AG04450 (cell line): Measurements from ENCODE around the gene MTNR1B. TPM values are rescaled to one million over a fixed set of nuclear protein-coding genes. Genes with fewer than 3 reads are reported as not detected.

Source experiments
- CTCF ChIA-PET: fragments of 300-600, 350-600 bp; formaldehyde crosslinking; extraction: SDS; loops from one replicate; lab custom pipeline; 2022; ENCODE audit warnings: antibody characterized with exemption, inconsistent platforms; lab: Charles Lee
- POLR2A ChIA-PET: fragments of 350-600 bp; formaldehyde crosslinking; extraction: SDS; loops from one replicate; lab custom pipeline; 2021; ENCODE audit warnings: antibody characterized with exemption, inconsistent platforms; lab: Yijun Ruan, JAX
- DNase-seq: peaks from one replicate; pipeline ENCODE4 v3.0.0-alpha.2; 2011; ENCODE audit warnings: low read depth, low spot score
- H3K27ac ChIP-seq: one replicate; pipeline ENCODE4 v1.5.1; 2012; ENCODE audit warnings: low read depth, low read length, control low read depth
- H3K27me3 ChIP-seq: one replicate; pipeline ENCODE4 v1.6.0; 2012; ENCODE audit warnings: low read length; ENCODE audit not compliant: control insufficient read depth, insufficient read depth
- H3K4me3 ChIP-seq: 2 replicates; pipeline ENCODE4 v1.5.1; 2011; ENCODE audit warnings: mild to moderate bottlenecking, low read depth, low read length, control low read depth
- H3K9me3 ChIP-seq: 2 replicates; pipeline ENCODE4 v1.5.1; 2012; ENCODE audit warnings: low read length; ENCODE audit not compliant: control insufficient read depth, insufficient read depth
- CTCF ChIP-seq: IDR thresholded peaks from 2 replicates; pipeline ENCODE4 v1.5.1; 2011; ENCODE audit warnings: low read depth, low read length, control low read depth, inconsistent platforms
- polyA plus RNA-seq: library from polyadenylated mRNA; depleted of rRNA; stranded (reverse); fragments of >200 nt; gene quantifications from 2 replicates; pipeline ENCODE4 v1.2.3, GENCODE V29; 2011

MTNR1B gene
- polyA plus RNA-seq, 1 experiment = not detected

GRCh38 chr11:93000511-93001476 is 31.3 kb downstream of the MTNR1B start:
- ChIA-PET CTCF (no interaction called here), POLR2A (no interaction called here)
- no peak for TF ChIP-seq CTCF

GRCh38 chr11:93001806-93002205 is 32.4 kb downstream of the MTNR1B start:
- ChIA-PET POLR2A (no interaction called here), CTCF (interaction anchor here (1.3 kb wide), 1 partner anchor 60 kb away, joined by 5 read pairs; no protein-coding TSS in a partner anchor)
- Histone ChIP-seq H3K9me3 (no peaks in the 10 kb centered on the region), H3K27ac (no peak overlapping the region), H3K4me3 (no peak overlapping the region), H3K27me3 (no peaks in the 10 kb centered on the region)
- no peak for TF ChIP-seq CTCF
- no peak for DNase-seq

More at GRCh38 chr11:93000511-93001476, 31.3 kb downstream of the MTNR1B start:
- H3K4me3 ChIP-seq = no peak overlapping the region
- H3K27me3 ChIP-seq = no peaks in the 10 kb centered on the region
- DNase-seq = peak; percentile 71
- peak overlapping the region; percentile 85 for H3K27ac ChIP-seq
- H3K9me3 ChIP-seq = no peaks in the 10 kb centered on the region

- Histone ChIP-seq H3K27me3 (no peaks in the 10 kb centered on the region), H3K9me3 (no peaks in the 10 kb centered on the region), H3K27ac (no peak overlapping the region), H3K4me3 (no peak overlapping the region)
- no peak for DNase-seq
- CTCF ChIA-PET = interaction anchor here (1.3 kb wide), 1 partner anchor 60 kb away, joined by 5 read pairs; no protein-coding TSS in a partner anchor
- POLR2A ChIA-PET = no interaction called here
- no peak for TF ChIP-seq CTCF
Measured at GRCh38 chr11:93002380-93002779, 32.9 kb downstream of the MTNR1B start.

- H3K9me3 ChIP-seq = no peaks in the 10 kb centered on the region
- TF ChIP-seq CTCF = no peak
- no peaks in the 10 kb centered on the region for H3K27me3 ChIP-seq
- H3K27ac ChIP-seq = peak overlapping the region; percentile 69
- H3K4me3 ChIP-seq = no peak overlapping the region
- peak; percentile 68 for DNase-seq
- CTCF ChIA-PET = interaction anchor here (0.6 kb wide), 1 partner anchor 11 kb away, joined by 4 read pairs; no protein-coding TSS in a partner anchor
- POLR2A ChIA-PET = interaction anchor here (0.6 kb wide), 1 partner anchor 53 kb away, joined by 4 read pairs; no protein-coding TSS in a partner anchor
Measured at GRCh38 chr11:93005239-93005638, 35.8 kb downstream of the MTNR1B start.

GRCh38 chr11:93013646-93014045 is 44.2 kb downstream of the MTNR1B start:
- ChIA-PET CTCF (no interaction called here), POLR2A (no interaction called here)
- Histone ChIP-seq H3K9me3 (peaks cover 8% of the 10 kb centered on the region; the same call in 1 of the 2 replicates), H3K4me3 (no peak overlapping the region), H3K27ac (no peak overlapping the region), H3K27me3 (no peaks in the 10 kb centered on the region)
- no peak for DNase-seq
- TF ChIP-seq CTCF = no peak
